ENCODE measurements around the gene GNG5.
"Not testable (repeated sequence)": the region's sequence is repeated elsewhere in the genome, so short reads cannot be mapped to it uniquely, and the experiment has no call there.

GNG5 gene

GRCh38 chr1:84481317-84481716 is 25.1 kb downstream of the GNG5 start:
- no peak for DNase-seq

- no peak for DNase-seq
Measured at GRCh38 chr1:84480650-84481049, 25.7 kb downstream of the GNG5 start.

- DNase-seq: no peak
Measured at GRCh38 chr1:84479998-84480397, 26.4 kb downstream of the GNG5 start.

- peak; percentile 87 for DNase-seq
Measured at GRCh38 chr1:84478876-84479868, 27.2 kb downstream of the GNG5 start, which contains the start of gene RPF1. Gene RPF1, plus strand, starts transcription at chr1:84479266. Its CDS starts 16 bp downstream, at chr1:84479282.

- no peak for DNase-seq
Measured at GRCh38 chr1:84476225-84476624, 30.2 kb downstream of the GNG5 start.

- no peak for DNase-seq
Measured at GRCh38 chr1:84467298-84467697, 39.1 kb downstream of the GNG5 start.

GRCh38 chr1:84462118-84462517 is 44.3 kb downstream of the GNG5 start:
- no peak for DNase-seq

- DNase-seq: no peak
Measured at GRCh38 chr1:84452436-84452835, 53.9 kb downstream of the GNG5 start.

- DNase-seq: no peak
Measured at GRCh38 chr1:84450910-84451309, 55.5 kb downstream of the GNG5 start.

- not testable (repeated sequence) for DNase-seq
Measured at GRCh38 chr1:84448704-84449103, 57.7 kb downstream of the GNG5 start.

Measured in right forelimb (tissue), 1 donor.